HEK293T (cell line): ENCODE results near the gene GPR107.

Experiments used
- CTCF ChIA-PET: fragments of 350-600 bp; formaldehyde crosslinking; extraction: SDS; loops from one replicate; lab custom pipeline; 2021; ENCODE audit warnings: antibody characterized with exemption, inconsistent platforms; lab: Yijun Ruan, JAX
- POLR2A ChIA-PET: fragments of 350-600 bp; formaldehyde crosslinking; extraction: SDS; loops from one replicate; lab custom pipeline; 2020; ENCODE audit warnings: antibody characterized with exemption, inconsistent platforms; lab: Yijun Ruan, JAX
- DNase-seq: peaks from one replicate; pipeline ENCODE4 v3.0.0; 2012; ENCODE audit warnings: mixed read lengths; ENCODE audit errors: extremely low spot score
- ARNT ChIP-seq: fragments of 450-650 bp; IDR thresholded peaks from 2 replicates; pipeline ENCODE4 v1.6.1; 2017; ENCODE audit warnings: mild to moderate bottlenecking
- BHLHE40 ChIP-seq: fragments of 450-650 bp; IDR thresholded peaks from 2 replicates; pipeline ENCODE4 v1.6.1; 2016; ENCODE audit warnings: mild to moderate bottlenecking, moderate library complexity, borderline replicate concordance
- CTBP1 ChIP-seq: fragments of 450-650 bp; IDR thresholded peaks from 2 replicates; pipeline ENCODE4 v1.6.1; 2016; ENCODE audit warnings: borderline replicate concordance
- ELF4 ChIP-seq: fragments of 450-650 bp; IDR thresholded peaks from 2 replicates; pipeline ENCODE4 v1.6.1; 2017; ENCODE audit warnings: antibody characterized with exemption
- FOXA1 ChIP-seq: fragments of 450-650 bp; IDR thresholded peaks from 2 replicates; pipeline ENCODE4 v1.6.1; 2016; ENCODE audit warnings: mild to moderate bottlenecking
- FOXK2 ChIP-seq: fragments of 450-650 bp; IDR thresholded peaks from 2 replicates; pipeline ENCODE4 v1.6.1; 2016; ENCODE audit warnings: mild to moderate bottlenecking
- FOXM1 ChIP-seq: fragments of 450-650 bp; IDR thresholded peaks from 2 replicates; pipeline ENCODE4 v1.6.1; 2017; ENCODE audit warnings: mild to moderate bottlenecking, borderline replicate concordance
- HDGF ChIP-seq: fragments of 450-650 bp; IDR thresholded peaks from 2 replicates; pipeline ENCODE4 v1.6.1; 2017; ENCODE audit warnings: antibody characterized with exemption, borderline replicate concordance
- L3MBTL2 ChIP-seq: fragments of 450-650 bp; conservative IDR thresholded peaks from 2 replicates; pipeline ENCODE4 v1.6.1; 2016; ENCODE audit warnings: mild to moderate bottlenecking
- LEF1 ChIP-seq: fragments of 450-650 bp; IDR thresholded peaks from 2 replicates; pipeline ENCODE4 v1.6.1; 2017; ENCODE audit warnings: mild to moderate bottlenecking, borderline replicate concordance
- NFRKB ChIP-seq: fragments of 450-650 bp; IDR thresholded peaks from 2 replicates; pipeline ENCODE4 v1.6.1; 2016; ENCODE audit warnings: mild to moderate bottlenecking, moderate library complexity
- PKNOX1 ChIP-seq: fragments of 450-650 bp; IDR thresholded peaks from 2 replicates; pipeline ENCODE4 v1.6.1; 2016
- SP1 ChIP-seq: fragments of 450-650 bp; IDR thresholded peaks from 2 replicates; pipeline ENCODE4 v1.6.1; 2017
- SUZ12 ChIP-seq: fragments of 450-650 bp; IDR thresholded peaks from 2 replicates; pipeline ENCODE4 v1.6.1; 2016; ENCODE audit warnings: mild to moderate bottlenecking
- TARDBP ChIP-seq: fragments of 450-650 bp; IDR thresholded peaks from 2 replicates; pipeline ENCODE4 v1.6.1; 2016
- ZNF384 ChIP-seq: fragments of 450-650 bp; IDR thresholded peaks from 2 replicates; pipeline ENCODE4 v1.6.1; 2016

Gene GPR107

GRCh38 chr9:130142641-130143040 lies 88.9 kb downstream of the GPR107 start:
- ChIA-PET CTCF (no interaction called here), POLR2A (no interaction called here)
- TF ChIP-seq L3MBTL2 (no peak), HDGF (no peak), PKNOX1 (peak; percentile 42; the same call in 1 of the 2 replicates)
- no peak for DNase-seq

GRCh38 chr9:130143279-130143893 lies 89.7 kb downstream of the GPR107 start:
- POLR2A ChIA-PET: no interaction called here
- CTCF ChIA-PET: interaction anchor here (0.6 kb wide), 1 partner anchor 9 kb away, joined by 4 read pairs; no protein-coding TSS in a partner anchor

GRCh38 chr9:130143958-130144366 lies 90.3 kb downstream of the GPR107 start:
- CTCF ChIA-PET: interaction anchor here (0.6 kb wide), 1 partner anchor 10 kb away, joined by 4 read pairs; no protein-coding TSS in a partner anchor
- no peak for DNase-seq
- POLR2A ChIA-PET: no interaction called here
- TF ChIP-seq CTBP1 (no peak), BHLHE40 (no peak), TARDBP (no peak), ARNT (no peak)

More at GRCh38 chr9:130143279-130143893, 89.7 kb downstream of the GPR107 start:
- TF ChIP-seq TARDBP (no peak), BHLHE40 (no peak), NFRKB (no peak), HDGF (no peak), ZNF384 (no peak), FOXA1 (no peak), PKNOX1 (no peak), LEF1 (no peak)
- no peak for DNase-seq

GRCh38 chr9:130144703-130145102 lies 91.0 kb downstream of the GPR107 start:
- no peak for DNase-seq
- TF ChIP-seq TARDBP (no peak), ELF4 (no peak), FOXM1 (no peak), ARNT (no peak), SP1 (no peak), ZNF384 (no peak), LEF1 (no peak), CTBP1 (no peak), NFRKB (no peak), BHLHE40 (no peak), L3MBTL2 (no peak), FOXK2 (no peak), HDGF (no peak)
- POLR2A ChIA-PET: no interaction called here
- CTCF ChIA-PET: no interaction called here

GRCh38 chr9:130145658-130146057 lies 92.0 kb downstream of the GPR107 start:
- TF ChIP-seq FOXM1 (no peak), FOXK2 (no peak), SUZ12 (no peak), NFRKB (no peak), SP1 (no peak), ZNF384 (no peak), CTBP1 (no peak), LEF1 (no peak)
- ChIA-PET CTCF (interaction anchor here (0.6 kb wide), 1 partner anchor 55 kb away, joined by 3 read pairs; no protein-coding TSS in a partner anchor), POLR2A (no interaction called here)
- no peak for DNase-seq

- CTCF ChIA-PET: no interaction called here
- DNase-seq: no peak
- POLR2A ChIA-PET: no interaction called here
- TF ChIP-seq ZNF384 (no peak), FOXA1 (no peak), FOXK2 (no peak), ARNT (no peak), LEF1 (no peak), ELF4 (no peak)
Measured at GRCh38 chr9:130147198-130147597, 93.5 kb downstream of the GPR107 start.

GRCh38 chr9:130147910-130148309 lies 94.2 kb downstream of the GPR107 start:
- DNase-seq: no peak
- CTCF ChIA-PET: no interaction called here
- POLR2A ChIA-PET: no interaction called here
- TF ChIP-seq ELF4: no peak
- peak; percentile 27 for TF ChIP-seq PKNOX1
- no peak for TF ChIP-seq LEF1
- TF ChIP-seq ZNF384: 0 out of 2 replicates have a peak, but pooled peaks have one; percentile 15
- no peak for TF ChIP-seq NFRKB
- no peak for TF ChIP-seq SP1
- no peak for TF ChIP-seq TARDBP
